Measurements from ENCODE around the gene GJB3.

GRCh38 chr1:34803770-34804169 is 22.8 kb downstream of the GJB3 start:
- TF ChIP-seq CTCF (IDR thresholded peaks at IDR 0.05; ENCODE audit: borderline replicate concordance, extremely low read depth, low read length, poor library complexity, severe bottlenecking) (no peak), EZH2 (IDR thresholded peaks at IDR 0.05; ENCODE audit: borderline replicate concordance, low read depth, low read length, severe bottlenecking) (no peak)

Measured in DND-41 (cell line).